Colon (tissue), 2 donors: ENCODE results near the gene B3GAT1.
"Not testable (repeated sequence)": the region's sequence is repeated elsewhere in the genome, so short reads cannot be mapped to it uniquely, and the experiment has no call there.

ENCODE experiments used
- FAIRE-seq: peaks from 2 replicates; lab custom pipeline; 2012; peaks lifted over from hg19 to GRCh38; lab: Jason Lieb, UNC
- donor health status: control.
- donor health status: control.

Gene B3GAT1

DNA sequence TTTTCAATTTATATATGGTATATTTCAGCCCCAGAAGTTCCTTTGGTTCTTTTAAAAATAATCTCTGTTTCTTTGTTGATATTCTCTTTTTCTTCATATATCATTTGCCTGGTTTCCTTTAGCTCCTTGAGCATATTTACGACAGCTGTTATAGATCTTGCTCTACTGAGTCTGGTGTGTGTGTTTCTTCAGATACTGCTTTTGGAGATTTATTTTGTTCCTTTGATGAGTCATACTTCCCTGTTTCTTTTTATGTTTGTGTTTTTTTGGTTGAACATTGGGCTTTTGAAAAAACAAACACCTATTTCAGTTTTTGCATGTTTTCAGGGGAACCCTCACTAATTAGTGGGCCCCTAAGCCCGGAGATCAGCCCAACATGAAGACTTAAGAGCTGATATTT is 56.9 kb downstream of the B3GAT1 start:
- FAIRE-seq = no peak

- no peak for FAIRE-seq
Measured at GRCh38 chr11:134352111-134352510, 59.9 kb downstream of the B3GAT1 start.

DNA sequence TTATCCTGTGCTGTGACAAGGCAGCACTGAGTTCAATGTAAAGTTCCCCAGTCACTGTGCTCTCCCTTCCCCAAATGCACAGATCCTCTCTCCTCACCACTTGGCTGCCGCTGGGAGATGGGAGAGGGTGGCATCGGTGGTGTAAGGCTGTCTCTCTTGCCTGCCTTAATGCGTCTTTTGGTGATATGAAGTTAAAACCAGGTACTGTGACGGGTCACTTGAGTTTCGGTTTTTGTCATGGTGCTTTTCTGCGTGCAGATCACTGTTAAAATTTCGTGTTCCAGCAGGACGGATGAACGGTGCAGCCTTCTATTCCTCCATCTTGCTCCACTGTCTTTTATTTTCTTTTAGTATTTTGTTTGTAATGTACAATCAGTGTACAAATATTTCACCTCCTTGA is 61.7 kb downstream of the B3GAT1 start:
- no peak for FAIRE-seq

DNA sequence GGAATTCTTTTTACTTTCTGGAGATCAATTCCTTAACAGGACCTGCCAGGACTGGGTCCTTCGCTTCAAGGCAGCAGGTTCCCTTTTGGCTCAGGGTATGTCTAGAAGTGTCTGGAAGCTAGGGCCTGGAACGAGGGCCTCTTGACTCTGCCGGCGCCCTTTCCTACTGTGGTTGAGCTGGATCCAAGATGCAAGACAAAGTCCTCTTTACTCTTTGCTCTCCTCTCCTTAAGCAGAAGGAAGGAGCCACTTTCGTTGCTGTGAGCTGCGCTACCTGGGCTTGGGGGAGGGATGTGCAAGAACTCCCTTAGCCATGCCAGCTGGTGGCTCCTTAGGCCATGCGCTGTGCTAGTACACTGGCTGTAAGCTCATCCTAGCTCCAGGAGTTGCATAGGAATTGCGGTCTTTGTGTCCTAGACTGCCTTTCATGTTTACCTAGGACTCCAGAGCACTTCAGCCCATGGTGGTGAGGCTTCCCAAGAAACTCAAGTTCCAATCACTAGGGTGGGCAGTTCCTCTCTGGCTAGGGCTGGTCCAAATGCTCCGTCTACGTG is 62.2 kb downstream of the B3GAT1 start:
- no peak for FAIRE-seq

DNA sequence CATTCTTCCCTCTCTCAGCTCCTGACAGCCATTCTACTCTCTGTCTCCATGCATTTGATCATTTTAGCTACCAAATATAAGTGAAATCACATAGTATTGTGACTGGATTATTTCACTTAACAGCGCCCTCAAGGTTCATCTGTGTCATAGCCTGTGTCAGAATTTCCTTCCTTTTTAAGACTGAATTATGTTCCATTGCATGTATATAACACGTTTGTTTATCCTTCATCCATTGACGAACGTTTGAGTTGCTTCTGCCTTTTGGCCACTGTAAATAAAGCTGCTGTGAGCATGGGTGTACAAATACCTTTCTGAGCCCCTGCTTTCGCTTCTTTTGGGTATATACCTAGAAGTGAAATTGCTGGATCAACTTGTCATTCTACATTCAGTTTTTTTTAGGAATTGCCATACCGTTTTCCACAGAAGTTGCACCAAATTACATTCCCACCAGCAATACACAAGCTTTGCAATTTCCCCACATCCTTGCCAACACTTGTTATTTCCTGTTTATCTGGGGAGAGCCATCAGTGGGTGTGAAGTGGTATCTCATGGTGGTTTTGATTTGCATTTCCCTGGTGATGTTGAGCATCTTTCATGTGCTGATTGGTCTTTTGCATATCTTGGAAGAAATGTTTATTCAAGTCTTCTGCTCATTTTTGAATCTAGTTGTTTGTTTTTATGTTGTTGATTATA is 62.8 kb downstream of the B3GAT1 start:
- FAIRE-seq = no peak

- FAIRE-seq = no peak
Measured at GRCh38 chr11:134347441-134347840, 64.6 kb downstream of the B3GAT1 start.

- no peak for FAIRE-seq
Measured at GRCh38 chr11:134346976-134347350, 65.1 kb downstream of the B3GAT1 start.

DNA sequence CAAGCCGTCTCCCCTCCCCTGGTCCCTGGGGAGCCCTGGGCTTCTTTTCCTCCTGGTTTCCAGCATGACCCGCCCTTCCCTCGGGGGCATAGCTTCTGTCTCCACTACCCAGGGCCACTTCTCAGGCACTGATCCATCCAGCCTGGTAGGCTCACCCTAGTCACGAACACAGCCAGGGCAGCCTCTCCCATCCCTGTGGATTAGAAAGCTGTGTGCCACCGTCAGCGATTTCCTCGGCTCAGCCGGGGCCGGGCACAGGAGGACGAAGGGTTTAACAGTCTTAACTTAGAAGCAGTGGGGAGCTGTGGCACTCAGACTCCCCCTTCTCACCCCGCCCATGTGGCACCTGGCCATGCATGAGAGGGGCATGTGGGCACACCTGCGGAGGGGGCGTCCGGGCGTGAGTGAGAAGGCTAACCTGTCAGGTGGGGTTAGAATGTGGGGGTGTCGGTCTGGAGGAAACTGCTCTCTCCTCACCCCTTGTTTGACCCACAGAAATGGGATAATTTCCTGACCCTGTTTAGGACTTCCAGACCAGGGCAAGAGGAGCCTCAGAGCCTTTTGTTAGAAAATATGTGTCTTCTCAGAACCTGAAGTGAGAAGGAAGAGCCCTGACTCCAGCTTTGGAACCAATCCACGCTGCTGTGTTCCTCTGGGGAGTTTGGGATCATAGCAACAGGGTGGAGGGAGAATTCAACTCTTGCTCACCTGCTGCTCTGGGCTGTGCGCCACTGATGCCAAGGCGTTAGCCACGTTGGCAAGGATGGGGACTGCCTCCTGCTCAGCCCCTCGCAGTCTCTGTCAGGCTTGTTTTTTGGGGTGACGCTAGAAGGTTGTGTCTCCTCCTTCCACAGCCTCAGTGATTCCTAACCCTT is 65.7 kb downstream of the B3GAT1 start:
- no peak for FAIRE-seq

- FAIRE-seq = no peak
Measured at GRCh38 chr11:134345237-134345550, 66.8 kb downstream of the B3GAT1 start.

- not testable (repeated sequence) for FAIRE-seq
Measured at GRCh38 chr11:134344497-134345236, 67.4 kb downstream of the B3GAT1 start.

DNA sequence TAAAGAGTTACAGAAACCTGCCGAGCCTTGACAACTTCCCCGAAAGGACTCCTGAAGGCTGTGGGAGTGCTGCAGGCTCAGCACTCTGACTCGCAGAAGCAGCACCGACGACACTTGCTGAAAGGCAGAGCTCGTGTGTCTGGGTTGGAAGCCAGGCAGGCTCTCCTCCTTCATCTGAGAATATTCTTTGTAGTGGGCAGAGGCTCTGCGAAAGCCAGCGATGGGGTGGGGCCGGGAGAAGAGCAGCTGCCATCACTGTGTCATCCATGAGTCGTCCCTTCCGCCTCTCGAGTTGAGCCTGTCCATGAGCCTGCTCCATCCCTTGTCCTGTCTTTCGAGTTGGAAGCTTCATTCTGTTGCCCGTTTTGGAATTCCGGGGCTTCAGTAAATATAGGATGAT is 68.4 kb downstream of the B3GAT1 start:
- no peak for FAIRE-seq

DNA sequence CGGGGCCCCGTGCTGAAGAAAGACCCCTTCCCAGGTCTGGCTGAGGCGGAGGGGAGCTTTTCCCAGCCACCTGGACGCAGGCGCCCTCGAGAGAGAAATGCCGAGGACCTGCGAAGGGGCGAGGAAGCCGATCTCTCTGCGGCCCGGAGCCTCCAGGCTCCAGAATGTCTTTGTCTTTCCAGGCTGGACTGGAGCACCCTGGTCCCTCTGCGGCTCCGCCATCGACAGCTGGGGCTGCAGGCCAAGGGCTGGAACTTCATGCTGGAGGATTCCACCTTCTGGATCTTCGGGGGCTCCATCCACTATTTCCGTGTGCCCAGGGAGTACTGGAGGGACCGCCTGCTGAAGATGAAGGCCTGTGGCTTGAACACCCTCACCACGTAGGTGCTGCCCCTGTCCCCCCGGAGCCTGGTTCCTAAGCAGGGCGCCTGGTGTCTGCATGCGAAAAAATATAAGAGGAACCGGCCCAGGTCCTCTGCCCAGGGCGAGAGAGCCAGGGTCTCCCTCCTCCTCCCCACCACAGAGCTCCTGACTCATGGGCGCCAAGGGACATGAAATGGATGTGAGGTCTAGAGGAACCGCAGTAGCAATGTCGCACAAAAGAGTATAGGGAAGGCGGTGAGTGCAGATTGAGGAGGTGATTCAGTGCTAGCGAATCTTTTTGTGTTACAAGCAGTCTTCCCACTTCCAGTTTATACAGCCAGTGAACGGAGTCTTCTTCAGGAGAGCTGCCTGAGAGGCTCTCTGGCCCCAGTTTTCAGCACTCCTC is 69.3 kb downstream of the B3GAT1 start:
- FAIRE-seq = no peak

DNA sequence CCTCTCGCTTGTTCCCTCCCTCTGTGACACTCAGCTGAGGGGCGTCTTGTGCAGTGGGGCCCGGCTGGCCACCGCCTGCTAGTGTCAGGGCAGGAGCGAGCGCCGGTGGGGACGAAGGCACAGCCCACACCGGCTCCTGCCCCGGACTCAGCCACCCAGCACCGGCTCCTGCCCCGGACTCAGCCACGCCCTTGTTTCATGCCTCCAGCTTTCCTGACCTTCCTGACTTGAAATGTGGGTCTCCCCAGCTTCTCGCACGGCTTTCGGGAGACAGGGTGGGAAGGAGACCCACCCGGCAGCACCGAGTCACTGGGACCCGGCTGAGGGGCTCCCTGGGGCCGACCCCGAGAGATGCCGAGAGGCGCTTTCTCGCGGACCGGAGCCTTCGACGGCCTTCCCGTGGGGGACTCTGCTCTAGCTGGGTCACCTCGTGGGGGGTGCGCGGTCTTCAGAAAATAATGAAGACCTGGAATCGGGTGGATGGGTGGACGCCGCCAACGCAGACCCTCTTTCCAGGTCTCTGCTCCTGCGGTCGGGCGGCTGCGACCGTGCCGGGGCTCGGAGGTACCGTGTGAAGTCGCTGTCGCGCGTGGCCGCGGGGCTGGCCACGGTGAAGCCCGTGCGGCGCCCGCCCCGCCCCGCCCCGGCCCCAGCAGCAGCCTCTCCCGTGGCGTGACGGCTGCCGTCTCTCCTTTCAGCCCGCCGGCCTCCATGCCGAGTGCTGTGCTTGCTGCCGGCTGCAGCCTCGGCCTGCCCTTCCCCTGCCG is 70.1 kb downstream of the B3GAT1 start:
- no peak for FAIRE-seq

DNA sequence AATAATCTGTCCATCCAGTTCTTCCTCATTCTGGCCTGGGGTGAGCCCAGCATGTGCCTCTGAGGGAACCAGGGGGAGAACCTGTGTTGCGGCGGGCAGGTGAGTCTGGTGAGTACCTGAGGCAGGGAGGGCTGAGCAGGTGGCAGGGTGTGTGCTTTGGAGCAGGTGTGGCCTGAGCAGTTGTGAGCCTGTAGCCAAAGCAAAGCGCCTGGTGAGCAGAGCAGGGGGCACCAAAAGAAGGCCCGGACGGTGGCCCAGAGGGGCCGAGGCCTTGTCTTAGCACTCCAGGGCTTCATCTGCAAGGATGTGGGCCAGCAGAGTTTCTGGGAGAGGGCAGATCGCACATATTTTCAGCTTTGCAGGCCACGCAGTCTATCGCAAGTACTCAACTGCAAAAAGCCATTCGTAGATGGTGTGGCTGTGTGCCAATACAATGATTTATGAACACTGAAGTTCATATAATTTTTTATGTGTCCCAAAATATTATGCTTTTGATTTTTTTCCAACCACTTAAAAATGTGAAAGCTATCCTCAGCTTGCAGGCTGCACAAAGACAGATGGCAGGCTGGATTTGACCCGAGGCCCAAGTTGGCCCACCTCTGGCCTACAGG is 71.6 kb downstream of the B3GAT1 start:
- no peak for FAIRE-seq

DNA sequence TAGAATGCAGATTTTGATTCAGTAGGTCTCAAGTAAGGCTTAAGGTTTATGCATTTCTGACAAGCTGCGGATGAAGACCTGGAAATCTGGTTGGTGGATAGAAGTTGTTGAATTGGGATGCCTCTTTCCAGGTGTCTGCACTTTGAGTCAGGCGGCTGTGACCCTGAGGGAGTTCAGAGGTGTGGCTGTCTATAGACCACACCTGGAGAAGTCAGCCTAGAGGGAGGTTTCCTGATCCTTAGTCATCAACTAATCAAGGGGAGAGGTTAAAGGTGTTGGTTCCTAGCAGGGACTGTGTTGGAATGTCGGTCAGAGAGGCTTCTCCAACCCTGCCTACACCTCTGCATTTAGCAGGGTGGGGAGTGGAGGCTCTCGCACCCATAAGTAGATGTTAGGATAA is 72.3 kb downstream of the B3GAT1 start:
- no peak for FAIRE-seq

GRCh38 chr11:134338654-134339053 is 73.4 kb downstream of the B3GAT1 start:
- no peak for FAIRE-seq

- no peak for FAIRE-seq
Measured at GRCh38 chr11:134338068-134338467, 74.0 kb downstream of the B3GAT1 start.

- no peak for FAIRE-seq
Measured at GRCh38 chr11:134337051-134337450, 75.0 kb downstream of the B3GAT1 start.

DNA sequence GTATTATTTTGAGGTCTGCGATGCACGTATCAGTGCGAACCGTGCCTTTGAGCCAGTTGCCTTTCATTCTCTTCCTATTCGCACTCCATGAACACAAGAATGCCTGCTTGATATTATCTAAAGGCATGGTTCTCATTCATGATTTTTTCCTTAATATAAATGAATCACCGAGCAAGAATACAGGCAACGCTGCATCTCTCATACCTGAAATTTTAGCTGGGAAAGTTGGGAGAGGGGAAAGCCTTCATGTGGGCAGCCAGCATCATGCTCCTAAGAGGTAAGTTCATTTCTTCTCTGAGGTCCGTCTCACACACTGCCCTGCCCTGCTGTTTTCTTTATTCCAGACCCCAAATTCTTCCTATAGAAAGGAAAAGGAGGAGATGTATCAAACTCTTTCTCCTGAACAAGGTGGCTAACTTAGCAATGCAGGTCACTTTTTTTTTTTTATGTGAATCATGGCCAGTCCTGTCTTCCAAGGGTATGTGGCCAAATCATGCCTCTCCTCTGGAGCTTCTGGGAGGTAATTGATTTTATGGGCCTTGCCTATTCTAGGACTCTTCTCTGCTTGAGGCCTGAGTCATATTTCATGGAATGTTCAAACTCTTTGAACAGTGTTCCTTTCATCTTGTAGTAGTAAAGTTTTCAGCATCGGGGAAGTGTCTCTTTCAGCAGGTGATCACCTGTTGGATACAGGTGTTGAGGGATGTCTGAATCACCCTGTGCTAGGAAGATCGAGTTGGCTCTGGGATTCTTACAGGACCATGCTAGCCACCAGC is 77.1 kb downstream of the B3GAT1 start:
- FAIRE-seq = no peak

DNA sequence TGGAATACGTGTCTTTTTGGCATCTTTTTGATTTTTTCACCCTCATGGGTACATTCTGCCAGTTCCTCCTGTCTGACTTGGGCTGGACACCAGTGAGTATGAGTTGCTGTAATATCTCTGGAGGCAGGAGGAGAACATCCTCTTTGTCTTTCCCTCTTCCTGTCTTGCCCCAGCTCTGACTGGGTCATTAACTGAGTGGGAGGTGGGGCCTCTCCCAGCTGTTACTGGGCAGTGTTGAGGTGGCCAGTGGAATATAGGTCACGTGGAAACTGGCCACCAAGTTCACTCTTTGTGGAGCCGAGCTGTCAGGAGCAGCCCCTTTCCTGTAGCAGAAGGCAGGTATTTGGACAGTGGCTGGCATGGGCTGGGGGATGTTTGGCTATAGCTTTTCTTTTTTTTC is 78.1 kb downstream of the B3GAT1 start:
- FAIRE-seq = no peak
